Activated CD4-positive, alpha-beta T cell treated with anti-CD3 and anti-CD28 coated beads, Interleukin-10, Interleukin-2, amounts not matched to agents 100 ng/mL and 50 ng/mL, durations not matched to agents 16 hours and 8 hours (primary cell): ENCODE results near the gene SLIT3.

Source experiments
- DNase-seq: peaks from one replicate; pipeline ENCODE4 v3.0.0-alpha.2; 2020

The SLIT3 gene

GRCh38 chr5:169064093-169064492 is 236.8 kb downstream of the SLIT3 start:
- DNase-seq: no peak

DNA sequence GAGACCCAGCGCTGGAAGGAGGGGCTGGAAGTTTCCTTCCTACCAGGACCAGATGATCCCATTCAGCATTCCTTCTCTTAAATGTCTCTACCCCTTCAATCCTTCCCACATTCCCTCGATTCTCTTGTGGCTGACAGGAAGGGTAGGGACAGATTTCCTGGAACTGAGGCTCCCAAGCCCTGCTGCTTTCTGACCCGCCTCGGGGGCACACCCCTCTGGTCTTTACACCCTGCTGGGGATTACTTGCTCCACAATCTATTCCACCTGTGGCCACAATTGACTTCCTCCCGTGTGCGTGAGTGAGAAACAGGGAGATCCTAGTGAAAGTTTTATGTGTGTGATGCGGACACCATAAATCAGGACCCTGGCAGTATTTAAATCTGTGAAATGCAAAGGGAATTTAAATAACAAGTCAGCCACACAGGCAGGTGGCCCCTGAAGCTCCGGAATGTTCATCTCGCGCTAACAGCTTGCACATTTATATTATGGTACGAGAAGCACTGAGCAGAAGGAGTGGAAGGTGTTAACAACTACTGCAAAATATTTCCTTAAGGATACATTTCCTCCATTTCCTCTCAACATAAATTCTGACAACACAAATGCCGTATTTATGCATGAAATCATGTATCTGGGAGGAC is 237.5 kb downstream of the SLIT3 start:
- no peak for DNase-seq

- DNase-seq: no peak
These were observed 238.2 kb downstream of the SLIT3 start for GRCh38 chr5:169062690-169063089.

DNA sequence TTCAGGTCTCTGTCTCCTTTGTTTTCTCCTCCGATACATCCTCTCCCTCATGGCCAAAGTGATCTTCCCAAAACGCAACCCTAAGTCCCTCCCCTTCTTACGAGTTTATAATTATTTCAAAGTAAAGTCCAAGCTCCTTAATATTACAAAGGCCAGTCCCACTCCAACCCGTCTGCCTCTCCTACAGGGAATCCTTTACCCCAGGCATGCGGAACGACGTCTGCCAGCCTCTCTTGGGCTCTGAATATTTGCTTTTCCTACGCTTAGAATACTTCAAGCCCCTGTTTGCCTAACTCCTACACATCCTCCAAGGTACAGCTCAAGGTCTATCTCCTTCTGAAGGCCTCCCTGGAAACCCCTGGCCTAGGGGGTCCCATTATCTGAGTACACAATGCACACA is 246.4 kb downstream of the SLIT3 start:
- no peak for DNase-seq

- DNase-seq: no peak
These were observed 248.7 kb downstream of the SLIT3 start for GRCh38 chr5:169052207-169052606.

- DNase-seq: no peak
These were observed 249.6 kb downstream of the SLIT3 start for GRCh38 chr5:169051351-169051750.

DNA sequence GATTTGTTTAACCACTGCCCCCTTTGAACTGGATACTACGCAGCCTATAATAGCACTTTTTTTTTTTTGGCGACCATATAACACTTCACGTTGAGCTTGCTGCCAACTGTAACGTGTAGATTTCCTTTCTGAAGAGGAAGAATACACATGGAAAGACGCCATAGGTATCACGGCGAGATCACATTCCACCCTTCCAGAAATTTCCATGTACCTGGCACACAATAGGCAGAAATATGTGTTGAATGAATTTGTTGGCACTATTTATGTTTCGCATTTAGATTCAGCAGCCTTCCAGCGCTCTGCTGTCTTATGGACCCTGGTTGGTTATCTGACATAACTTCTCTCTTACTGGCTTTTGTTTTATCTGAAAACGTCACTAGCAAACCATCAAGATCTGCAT is 250.3 kb downstream of the SLIT3 start:
- DNase-seq: no peak

DNA sequence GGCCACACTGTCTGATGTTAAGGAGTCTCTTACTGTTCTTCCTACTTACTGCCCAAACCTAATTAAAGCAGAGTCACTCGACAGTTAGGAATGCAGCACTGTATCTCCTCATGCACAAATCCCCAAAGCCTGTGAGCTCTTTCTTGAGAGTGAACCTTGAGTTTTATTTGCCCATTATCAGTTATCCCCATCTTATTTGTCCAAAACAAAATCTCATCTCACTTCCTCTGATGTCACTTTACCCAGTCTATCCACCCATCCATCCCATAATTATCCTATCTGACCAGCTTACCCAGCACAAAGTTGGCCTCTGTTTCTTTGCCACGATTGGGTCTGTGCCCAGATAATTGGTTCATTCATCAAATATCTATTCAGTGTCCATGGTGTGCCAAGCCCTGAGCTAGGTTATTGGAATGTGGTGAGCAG is 250.8 kb downstream of the SLIT3 start:
- DNase-seq: no peak

- no peak for DNase-seq
These were observed 251.2 kb downstream of the SLIT3 start for GRCh38 chr5:169049712-169050111.

- DNase-seq: no peak
These were observed 252.5 kb downstream of the SLIT3 start for GRCh38 chr5:169048181-169049125.

GRCh38 chr5:169044962-169045361 is 256.0 kb downstream of the SLIT3 start:
- no peak for DNase-seq

GRCh38 chr5:169041180-169041579 is 259.8 kb downstream of the SLIT3 start:
- no peak for DNase-seq

DNA sequence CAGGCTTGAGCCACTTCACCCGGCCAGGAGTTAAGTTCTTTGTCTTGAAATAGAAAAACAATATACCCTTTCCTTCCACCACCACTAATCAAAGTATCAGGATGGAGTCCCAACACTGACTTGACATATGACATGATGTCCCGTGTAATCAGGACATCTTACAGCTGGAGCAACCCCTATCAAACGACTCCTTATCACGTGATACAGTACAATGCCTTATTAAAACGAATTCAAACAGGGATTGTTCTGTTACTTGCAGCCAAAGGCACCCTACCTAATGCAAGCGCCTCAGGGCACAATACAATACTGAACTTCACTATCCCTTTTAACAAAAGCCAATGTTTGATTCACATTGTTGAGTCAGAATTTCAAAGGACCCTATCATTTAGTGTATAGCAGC is 261.3 kb downstream of the SLIT3 start:
- DNase-seq: no peak

GRCh38 chr5:169037466-169037865 is 263.5 kb downstream of the SLIT3 start:
- no peak for DNase-seq

GRCh38 chr5:169036079-169036805 is 264.7 kb downstream of the SLIT3 start:
- DNase-seq: no peak

DNA sequence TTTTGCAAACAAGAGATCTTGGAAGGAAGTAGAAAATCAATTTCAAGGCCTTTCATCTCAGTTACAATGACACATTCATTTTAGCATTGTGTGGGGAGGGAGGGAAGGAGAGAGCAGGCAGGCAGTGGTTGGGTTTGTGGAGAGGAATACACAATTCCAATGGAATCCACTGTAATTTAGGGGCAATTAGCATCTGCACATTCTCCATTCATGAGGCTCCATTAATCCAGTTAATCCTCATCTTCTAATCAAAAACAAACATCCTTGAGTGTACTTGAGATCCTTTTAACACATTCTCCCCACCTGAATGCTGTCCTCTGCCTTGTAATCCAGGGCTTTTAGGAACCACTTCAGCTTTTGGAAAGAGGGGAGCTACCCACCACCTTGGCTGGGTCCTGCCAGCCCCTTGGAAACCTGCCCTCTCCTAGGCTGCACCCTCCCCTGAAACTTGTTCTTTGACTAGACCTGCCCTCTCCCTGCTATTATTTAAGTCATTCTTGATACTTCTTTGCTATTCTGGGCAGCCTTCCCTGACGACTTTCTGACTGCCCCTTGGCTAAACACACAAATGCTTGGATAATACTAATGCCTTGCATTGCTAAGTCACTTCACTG is 271.2 kb downstream of the SLIT3 start:
- DNase-seq: no peak

DNA sequence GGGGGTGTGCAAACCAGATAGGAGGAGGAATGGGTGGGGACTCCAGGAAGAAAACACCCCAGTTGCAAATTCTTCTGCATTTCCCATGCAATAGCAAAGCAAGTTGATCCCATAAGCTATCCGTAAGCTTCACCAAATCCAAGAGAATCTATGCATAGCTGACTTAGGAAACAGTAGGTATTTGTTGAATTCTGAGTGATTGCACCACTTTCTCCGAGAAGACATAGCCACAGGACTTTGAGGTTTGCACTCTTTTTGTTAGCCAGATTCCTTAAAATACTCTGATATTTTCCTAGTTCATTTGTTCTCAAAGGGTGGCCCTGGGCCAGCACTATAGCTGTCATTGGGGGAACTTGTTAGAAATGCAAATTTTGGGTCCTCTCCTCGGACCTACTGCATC is 271.9 kb downstream of the SLIT3 start:
- DNase-seq: no peak

DNA sequence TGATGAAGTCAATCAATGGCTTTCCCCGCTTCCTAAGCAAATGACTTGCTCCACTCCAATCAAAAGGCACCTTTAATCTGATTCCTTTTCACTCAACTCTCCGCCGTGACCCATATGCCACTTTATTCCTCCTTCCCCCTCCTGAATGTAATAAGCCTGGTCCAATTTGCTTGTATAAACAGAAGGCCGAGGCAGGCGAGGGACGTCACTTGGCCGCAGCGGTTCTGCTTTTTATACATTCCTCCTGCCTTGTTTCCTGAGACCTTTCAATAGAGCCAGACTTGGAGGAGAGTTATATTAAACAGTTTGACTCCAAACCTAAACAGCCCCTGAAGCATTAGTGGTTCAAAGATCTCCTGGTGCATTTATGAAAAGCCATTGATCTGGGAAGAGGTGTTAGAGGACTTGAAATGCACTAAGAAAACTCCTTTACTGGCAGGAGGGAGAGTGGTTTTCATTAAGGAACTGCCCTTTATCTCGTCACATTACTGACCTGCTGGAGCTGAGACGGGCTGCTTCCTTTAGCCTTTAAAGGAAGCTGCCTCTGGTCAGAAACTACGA is 273.4 kb downstream of the SLIT3 start:
- no peak for DNase-seq

DNA sequence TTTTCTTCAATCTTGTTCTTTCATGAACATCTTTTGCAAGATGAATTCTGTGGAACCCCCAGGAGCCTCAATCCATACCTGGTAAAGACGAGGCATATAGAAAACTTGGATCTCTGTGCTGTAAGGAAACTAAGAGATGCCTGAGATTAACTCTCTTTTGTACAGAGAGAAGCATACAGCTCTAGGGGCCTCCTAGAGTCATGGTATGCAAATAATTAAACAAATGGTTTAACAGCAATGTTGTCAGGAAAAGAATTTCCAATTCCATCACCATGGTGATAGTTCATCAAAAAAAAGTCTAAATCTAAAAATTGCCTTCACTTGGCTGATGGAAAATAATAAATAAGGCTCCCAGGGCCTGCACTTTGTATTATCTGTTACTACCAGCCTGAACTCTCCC is 275.4 kb downstream of the SLIT3 start:
- DNase-seq: no peak

GRCh38 chr5:169024421-169024820 is 276.5 kb downstream of the SLIT3 start:
- DNase-seq: no peak

GRCh38 chr5:169022718-169023117 is 278.2 kb downstream of the SLIT3 start:
- no peak for DNase-seq

DNA sequence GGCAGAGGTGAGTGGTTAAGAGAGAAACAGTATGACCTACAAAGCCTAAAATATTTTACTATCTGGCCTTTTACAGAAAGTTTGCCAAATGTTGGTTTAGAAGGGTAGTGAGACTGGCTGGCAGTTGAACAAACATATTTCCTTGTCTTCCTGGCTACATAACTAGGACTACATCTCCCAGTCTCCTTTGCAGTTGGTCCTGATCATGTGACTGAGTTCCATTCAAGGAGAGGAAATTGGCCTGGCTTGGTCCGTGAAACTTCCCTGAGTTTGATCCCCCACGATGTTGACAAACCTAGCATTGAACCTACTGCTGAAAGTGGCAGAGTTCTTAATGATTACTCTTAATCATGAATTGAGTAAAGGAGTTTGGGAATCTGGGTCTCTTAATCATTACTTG is 280.8 kb downstream of the SLIT3 start:
- no peak for DNase-seq

DNA sequence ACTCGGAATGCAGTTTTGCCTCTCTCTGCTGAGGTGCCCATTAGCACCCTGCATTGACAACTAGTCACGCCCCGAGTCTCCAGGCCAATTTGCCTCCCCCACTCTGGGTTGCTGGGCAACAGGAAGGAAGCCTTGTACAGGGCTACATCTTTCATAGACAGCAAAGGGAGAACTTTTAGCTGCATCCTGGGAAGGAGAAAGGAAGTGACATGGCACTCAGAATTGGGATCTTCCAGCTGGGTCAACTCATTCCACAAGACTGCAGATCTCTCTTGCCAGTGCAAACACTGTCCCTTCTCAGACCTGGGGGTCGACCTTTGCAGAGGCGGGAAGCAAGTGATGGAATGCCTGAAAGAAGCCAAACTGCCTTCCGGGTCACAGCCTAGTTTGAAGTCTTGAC is 282.0 kb downstream of the SLIT3 start:
- DNase-seq: no peak
